A549 (cell line): Measurements from ENCODE around the gene WNT6.

Experiments used
- BHLHE40 ChIP-seq: IDR thresholded peaks from 2 replicates; pipeline ENCODE4 v1.6.1; 2012; ENCODE audit warnings: low read depth, low read length, inconsistent platforms
- EHMT2 ChIP-seq: fragments of 200-600 bp; sonication (generic); IDR thresholded peaks from 2 replicates; pipeline ENCODE4 v1.6.1; 2016; ENCODE audit warnings: antibody characterized with exemption, low read depth, mild to moderate bottlenecking, moderate library complexity
- HMGXB4 ChIP-seq: fragments of 250-450 bp; sonication (Bioruptor Pico); IDR thresholded peaks from 2 replicates; pipeline ENCODE4 v1.5.0; 2021; ENCODE audit warnings: mild to moderate bottlenecking, moderate library complexity, borderline replicate concordance
- KDM1A ChIP-seq: fragments of 200-600 bp; sonication (generic); IDR thresholded peaks from 2 replicates; pipeline ENCODE4 v1.6.1; 2016; ENCODE audit warnings: low read depth, mild to moderate bottlenecking
- MAFK ChIP-seq: fragments of 450-650 bp; IDR thresholded peaks from 2 replicates; pipeline ENCODE4 v1.6.1; 2014; ENCODE audit not compliant: partially characterized antibody
- PBX3 ChIP-seq: IDR thresholded peaks from 2 replicates; pipeline ENCODE4 v1.6.1; 2012
- POLR2A ChIP-seq: IDR thresholded peaks from 2 replicates; pipeline ENCODE4 v1.6.1; 2012; ENCODE audit warnings: mild to moderate bottlenecking, low read length
- RAD21 ChIP-seq, 2 experiments: fragments of >200 bp in 1 of 2; sonication (Bioruptor Twin) in 1 of 2; formaldehyde crosslinking in 1 of 2; IDR thresholded peaks in 1 of 2; conservative IDR thresholded peaks in 1 of 2; 2 replicates in 1 of 2; 3 replicates in 1 of 2; pipeline ENCODE4 v1.6.1; 2012 to 2018; ENCODE audit warnings: inconsistent platforms in 1 of 2
- ZFP36 ChIP-seq: fragments of 450-650 bp; IDR thresholded peaks from 2 replicates; pipeline ENCODE4 v1.6.1; 2014; ENCODE audit warnings: borderline replicate concordance; ENCODE audit not compliant: partially characterized antibody
- TF ChIP-seq, protein P1 (sequence below): fragments of >200 bp; sonication (Bioruptor Twin); formaldehyde crosslinking; IDR thresholded peaks from 3 replicates; pipeline ENCODE4 v1.5.1; 2016

DNA sequence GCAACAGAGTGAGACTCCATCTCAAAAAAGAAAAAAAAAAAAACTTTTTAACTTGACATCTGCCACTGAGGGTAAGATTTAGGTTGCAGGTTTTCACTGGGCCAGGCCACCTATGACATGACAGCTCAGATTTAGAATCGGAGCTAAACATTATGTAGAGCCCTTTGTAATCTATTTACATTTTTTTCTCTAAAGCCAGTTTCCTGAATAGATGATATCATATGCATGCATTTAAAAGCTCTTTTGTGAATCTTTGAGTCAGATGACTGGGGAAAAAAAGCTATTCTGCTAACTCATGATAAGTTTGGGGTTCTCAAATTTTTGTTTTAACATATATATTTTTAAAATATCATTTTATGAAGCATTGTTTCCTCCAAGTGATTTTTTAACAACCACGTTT lies 49.3 kb upstream of the WNT6 start:
- TF ChIP-seq BHLHE40 (no peak), POLR2A (no peak), KDM1A (no peak), ZFP36 (no peak), PBX3 (no peak), HMGXB4 (no peak), MAFK (no peak), RAD21 (conservative IDR thresholded peaks at IDR 0.05 in 1 of 2, IDR thresholded peaks at IDR 0.05 in 1 of 2) (no peak), EHMT2 (no peak)
- TF ChIP-seq, protein P1, sequence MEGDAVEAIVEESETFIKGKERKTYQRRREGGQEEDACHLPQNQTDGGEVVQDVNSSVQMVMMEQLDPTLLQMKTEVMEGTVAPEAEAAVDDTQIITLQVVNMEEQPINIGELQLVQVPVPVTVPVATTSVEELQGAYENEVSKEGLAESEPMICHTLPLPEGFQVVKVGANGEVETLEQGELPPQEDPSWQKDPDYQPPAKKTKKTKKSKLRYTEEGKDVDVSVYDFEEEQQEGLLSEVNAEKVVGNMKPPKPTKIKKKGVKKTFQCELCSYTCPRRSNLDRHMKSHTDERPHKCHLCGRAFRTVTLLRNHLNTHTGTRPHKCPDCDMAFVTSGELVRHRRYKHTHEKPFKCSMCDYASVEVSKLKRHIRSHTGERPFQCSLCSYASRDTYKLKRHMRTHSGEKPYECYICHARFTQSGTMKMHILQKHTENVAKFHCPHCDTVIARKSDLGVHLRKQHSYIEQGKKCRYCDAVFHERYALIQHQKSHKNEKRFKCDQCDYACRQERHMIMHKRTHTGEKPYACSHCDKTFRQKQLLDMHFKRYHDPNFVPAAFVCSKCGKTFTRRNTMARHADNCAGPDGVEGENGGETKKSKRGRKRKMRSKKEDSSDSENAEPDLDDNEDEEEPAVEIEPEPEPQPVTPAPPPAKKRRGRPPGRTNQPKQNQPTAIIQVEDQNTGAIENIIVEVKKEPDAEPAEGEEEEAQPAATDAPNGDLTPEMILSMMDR: no peak
